Ovary (tissue), 9 donors: ENCODE results near the gene S100A1. TPM values are rescaled to one million over a fixed set of nuclear protein-coding genes. Genes with fewer than 3 reads are reported as not detected.
"Not testable (repeated sequence)": the region's sequence is repeated elsewhere in the genome, so short reads cannot be mapped to it uniquely, and the experiment has no call there.

Source experiments
- DNase-seq, 5 donors: peaks; one replicate each; pipeline ENCODE4 v3.0.0-alpha.2; 2019 to 2020
- H3K27ac ChIP-seq, 2 donors: fragments of 200-600 bp; one replicate each; pipeline versions ENCODE4 v1.5.1 to v1.8.0; 2019 to 2022
- H3K27me3 ChIP-seq: fragments of 200-600 bp; one replicate; pipeline ENCODE4 v1.8.0; 2022
- H3K36me3 ChIP-seq: fragments of 200-600 bp; sonication (generic); one replicate; pipeline ENCODE4 v1.5.1; 2019
- H3K4me1 ChIP-seq: one replicate; pipeline ENCODE4 v1.8.1; 2013; ENCODE audit warnings: mild to moderate bottlenecking, moderate library complexity; ENCODE audit not compliant: insufficient read depth
- H3K4me3 ChIP-seq: fragments of 200-600 bp; sonication (generic); one replicate; pipeline ENCODE4 v1.5.1; 2017
- H3K9me3 ChIP-seq, 2 donors: fragments of 200-600 bp in 1 of 2; sonication (generic) in 1 of 2; one replicate each; pipeline versions ENCODE4 v1.5.1 to v1.8.1; 2013 to 2019; ENCODE audit warnings: mild to moderate bottlenecking in 1 of 2, moderate library complexity in 1 of 2
- EP300 ChIP-seq: sonication (generic); formaldehyde crosslinking; IDR thresholded peaks from one replicate; pipeline ENCODE4 v1.6.1; 2017; ENCODE audit warnings: antibody characterized with exemption
- POLR2A ChIP-seq: fragments of 450-650 bp; IDR thresholded peaks from one replicate; pipeline ENCODE4 v1.6.1; 2017; ENCODE audit warnings: antibody characterized with exemption, mild to moderate bottlenecking, moderate library complexity
- WGBS, 3 donors: extraction: QIAGEN DNeasy Blood & Tissue Kit in 1 of 3; methylation state at CpG; one replicate each; pipeline versions ENCODE4 v1.1.5 to v1.1.7; 2013 to 2017; 5-methylcytosine and 5-hydroxymethylcytosine counted together
- intact Hi-C, 4 donors: fragments of 100-400 bp; cut with DNase I; formaldehyde crosslinking; loops; one replicate each; pipeline versions ENCODE4 v1.11.0 to v1.15.1; 2022 to 2023
- polyA plus RNA-seq, 2 donors: library from polyadenylated mRNA; stranded (reverse); fragments of 200-250 nt in 1 of 2; fragments of 350-450 nt in 1 of 2; fragmentation: Illumina TruSeq in 1 of 2; extraction: RNeasy Lipid Tissue Mini Kit (QIAGEN cat#74804) in 1 of 2; gene quantifications; one replicate each; pipeline ENCODE4 v1.2.3, GENCODE V29; 2013 to 2014
- total RNA-seq, 7 donors: library from RNA; depleted of rRNA in 2 of 7; stranded (reverse); fragments of >200 nt in 2 of 7; fragmentation: NEBNext Ultra II Directional in 3 of 7; extraction: Animal tissue kit (Norgen Biotek cat#: 25700) in 3 of 7; gene quantifications; one replicate each; pipeline versions ENCODE4 v1.1.0 to v1.2.4, GENCODE V29; 2016 to 2023
- TF ChIP-seq, protein P1 (sequence below), 3 donors: fragments of 450-650 bp in 2 of 3; fragments of 200-600 bp in 1 of 3; IDR thresholded peaks; one replicate each; pipeline versions ENCODE4 v1.5.1 to v1.8.0; 2016 to 2022; ENCODE audit warnings: antibody characterized with exemption in 3 of 3, mild to moderate bottlenecking in 1 of 3
- donor health status: DM: no; HTN: no; CAD: no; lungs with moderate emphysema.
- donor health status: DM: no; HTN: no; CAD: no.
- donor health status: Bipolar disorder and iron deficiency.
- donor health status: DM: yes; HTN: yes; CAD: no.
- donor health status: DM: no; HTN: no; CAD: no.
- donor health status: DM: yes; HTN: yes; CAD: no.

Gene S100A1
- total and polyA plus RNA-seq, 9 donors, result 0.91 to 77.2 (median 1.3) TPM; not detected in 1

DNA sequence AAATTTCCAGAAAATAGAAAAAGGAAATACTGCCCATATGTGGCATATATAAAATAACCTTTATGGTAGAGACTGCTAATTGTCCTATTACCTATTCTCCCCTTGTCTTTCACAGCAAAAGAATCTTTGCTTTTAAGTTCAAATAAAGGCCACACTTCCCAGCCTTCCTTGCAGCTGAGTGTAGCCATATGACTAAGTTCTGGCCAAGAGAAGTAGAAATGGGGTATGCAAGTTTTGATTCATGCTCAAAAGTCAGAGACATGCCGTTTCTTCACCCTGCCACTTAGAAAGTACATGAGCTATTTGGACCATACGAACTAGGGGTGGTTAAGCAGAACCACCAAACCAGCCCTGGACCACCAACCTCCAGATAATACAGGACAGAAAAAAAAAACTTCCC lies 44.3 kb upstream of the S100A1 start:
- TF ChIP-seq EP300 (no peak), POLR2A (no peak)
- TF ChIP-seq, protein P1, sequence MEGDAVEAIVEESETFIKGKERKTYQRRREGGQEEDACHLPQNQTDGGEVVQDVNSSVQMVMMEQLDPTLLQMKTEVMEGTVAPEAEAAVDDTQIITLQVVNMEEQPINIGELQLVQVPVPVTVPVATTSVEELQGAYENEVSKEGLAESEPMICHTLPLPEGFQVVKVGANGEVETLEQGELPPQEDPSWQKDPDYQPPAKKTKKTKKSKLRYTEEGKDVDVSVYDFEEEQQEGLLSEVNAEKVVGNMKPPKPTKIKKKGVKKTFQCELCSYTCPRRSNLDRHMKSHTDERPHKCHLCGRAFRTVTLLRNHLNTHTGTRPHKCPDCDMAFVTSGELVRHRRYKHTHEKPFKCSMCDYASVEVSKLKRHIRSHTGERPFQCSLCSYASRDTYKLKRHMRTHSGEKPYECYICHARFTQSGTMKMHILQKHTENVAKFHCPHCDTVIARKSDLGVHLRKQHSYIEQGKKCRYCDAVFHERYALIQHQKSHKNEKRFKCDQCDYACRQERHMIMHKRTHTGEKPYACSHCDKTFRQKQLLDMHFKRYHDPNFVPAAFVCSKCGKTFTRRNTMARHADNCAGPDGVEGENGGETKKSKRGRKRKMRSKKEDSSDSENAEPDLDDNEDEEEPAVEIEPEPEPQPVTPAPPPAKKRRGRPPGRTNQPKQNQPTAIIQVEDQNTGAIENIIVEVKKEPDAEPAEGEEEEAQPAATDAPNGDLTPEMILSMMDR (IDR thresholded peaks at IDR 0.05), result no peak
- intact Hi-C loops, result loop anchor here in 1 of 4 donors (5.0 kb wide), 1 partner anchor 33 kb away; the partner anchor contains the start of gene S100A14
- no peak for DNase-seq
- no peaks in the 10 kb centered on the region for H3K36me3 ChIP-seq
- WGBS, 3 donors, result 31 to 48% (median 47%) methylated on average over 2 of the region's 2 CpGs
- H3K27ac ChIP-seq, result no peak overlapping the region
- H3K27me3 ChIP-seq, result no peaks in the 10 kb centered on the region
- peaks cover 15% of the 10 kb centered on the region for H3K4me1 ChIP-seq
- no peak overlapping the region for H3K4me3 ChIP-seq
- no peaks in the 10 kb centered on the region for H3K9me3 ChIP-seq

DNA sequence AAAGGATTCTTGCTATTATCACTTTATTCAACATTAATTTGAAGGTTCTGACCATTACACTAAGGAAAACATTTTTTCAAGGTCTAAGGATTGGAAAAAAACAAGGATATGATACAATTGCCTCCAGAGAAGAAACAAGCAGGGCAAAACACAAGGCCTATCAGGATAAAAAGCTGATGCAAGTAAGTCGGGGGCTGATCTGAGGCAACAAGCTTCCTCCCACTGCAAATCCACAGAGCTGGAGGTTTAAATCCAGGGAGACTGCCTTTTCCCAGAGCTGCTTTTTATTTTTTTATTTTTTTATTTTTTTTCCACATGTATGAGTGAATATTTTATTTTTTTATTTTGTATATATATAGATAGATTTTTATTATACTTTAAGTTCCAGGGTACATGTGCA lies 43.2 kb upstream of the S100A1 start:
- H3K4me3 ChIP-seq, result no peak overlapping the region
- no peaks in the 10 kb centered on the region for H3K9me3 ChIP-seq
- no peak for DNase-seq
- H3K4me1 ChIP-seq, result peaks cover 15% of the 10 kb centered on the region
- H3K27ac ChIP-seq, result peak overlapping the region; percentile 54 to 56
- 4 to 31% (median 12%) methylated on average over 1 of the region's 1 CpG for WGBS, 3 donors
- no peaks in the 10 kb centered on the region for H3K36me3 ChIP-seq
- intact Hi-C loops, result no loop called here
- no peak for TF ChIP-seq EP300
- TF ChIP-seq, protein P1 (IDR thresholded peaks at IDR 0.05), result no peak
- TF ChIP-seq POLR2A, result no peak
- no peaks in the 10 kb centered on the region for H3K27me3 ChIP-seq

DNA sequence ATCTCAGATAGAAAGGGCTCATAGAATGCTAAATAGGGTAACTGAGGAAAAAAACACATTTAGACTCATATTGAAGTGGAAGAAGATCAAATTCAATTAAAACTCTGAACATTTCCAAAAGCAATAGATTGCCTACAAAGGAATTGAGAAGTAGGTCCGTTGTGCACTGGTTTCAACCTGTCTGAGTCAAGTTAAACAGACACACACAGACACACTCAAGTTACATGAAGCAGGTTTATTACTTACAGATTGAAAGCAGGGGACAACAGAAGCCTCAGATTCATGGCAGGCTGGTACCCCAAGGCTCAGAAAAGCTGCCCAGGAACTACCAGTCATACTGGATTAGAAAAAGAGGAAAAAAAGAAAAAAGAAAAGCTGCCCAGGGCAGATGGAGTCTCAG lies 41.9 kb upstream of the S100A1 start:
- 42 to 50% (median 43%) methylated on average over 1 of the region's 1 CpG for WGBS, 3 donors
- H3K4me1 ChIP-seq, result peaks cover 15% of the 10 kb centered on the region
- H3K4me3 ChIP-seq, result no peak overlapping the region
- TF ChIP-seq POLR2A, result no peak
- TF ChIP-seq, protein P1 (IDR thresholded peaks at IDR 0.05), result no peak
- TF ChIP-seq EP300, result no peak
- no peak overlapping the region for H3K27ac ChIP-seq
- no peaks in the 10 kb centered on the region for H3K36me3 ChIP-seq
- no peaks in the 10 kb centered on the region for H3K27me3 ChIP-seq
- no peak for DNase-seq
- H3K9me3 ChIP-seq, result no peaks in the 10 kb centered on the region
- intact Hi-C loops, result no loop called here

DNA sequence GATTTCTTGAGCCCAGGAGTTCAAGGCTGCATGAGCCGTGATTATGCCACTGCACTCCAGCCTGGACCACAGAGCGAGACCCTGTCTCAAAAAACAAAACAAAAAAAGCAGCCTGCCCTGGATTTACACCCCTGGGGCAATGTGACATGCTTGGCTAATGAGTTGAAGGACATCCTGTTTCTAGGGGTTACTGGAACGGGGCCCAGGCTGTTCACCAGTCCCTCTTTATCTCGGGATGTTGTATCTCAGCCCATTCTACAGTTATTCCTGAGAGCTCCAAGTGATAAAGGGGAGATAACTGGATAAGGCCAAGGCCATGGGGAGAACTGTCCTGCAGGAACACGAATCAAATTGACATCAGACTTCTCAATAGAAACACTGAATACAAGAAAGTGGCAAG lies 40.9 kb upstream of the S100A1 start:
- Histone ChIP-seq H3K4me3 (no peak overlapping the region), H3K36me3 (no peaks in the 10 kb centered on the region), H3K9me3 (no peaks in the 10 kb centered on the region), H3K4me1 (peaks cover 15% of the 10 kb centered on the region), H3K27ac (no peak overlapping the region), H3K27me3 (no peaks in the 10 kb centered on the region)
- 8 to 36% (median 21%) methylated on average over 5 of the region's 5 CpGs for WGBS, 3 donors
- intact Hi-C loops, result no loop called here
- TF ChIP-seq POLR2A (no peak), EP300 (no peak)
- TF ChIP-seq, protein P1 (IDR thresholded peaks at IDR 0.05), result no peak
- DNase-seq, result no peak

DNA sequence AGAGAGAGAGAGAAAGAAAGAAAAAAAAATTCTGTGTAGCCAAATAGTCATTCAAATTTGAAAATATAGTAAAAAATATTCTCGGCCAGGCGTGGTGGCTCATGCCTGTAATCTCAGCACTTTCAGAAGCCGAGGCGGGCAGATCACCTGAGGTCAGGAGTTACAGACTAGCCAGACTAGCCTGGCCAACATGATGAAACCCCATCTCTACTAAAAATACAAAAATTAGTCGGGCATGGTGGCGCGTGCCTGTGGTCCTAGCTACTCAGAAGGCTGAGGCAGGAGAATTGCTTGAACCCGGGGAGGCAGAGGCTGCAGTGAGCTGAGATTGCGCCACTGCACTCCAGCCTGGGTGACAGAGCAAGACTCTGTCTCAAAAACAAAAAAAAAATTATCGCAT lies 40.2 kb upstream of the S100A1 start:
- H3K4me1 ChIP-seq, result peaks cover 16% of the 10 kb centered on the region
- H3K27ac ChIP-seq, intact Hi-C loops, H3K36me3 ChIP-seq, H3K4me3 ChIP-seq, DNase-seq, H3K9me3 ChIP-seq, H3K27me3 ChIP-seq: not testable (repeated sequence)
- 64 to 81% (median 72%) methylated on average over 10 of the region's 10 CpGs for WGBS, 3 donors
